HCT116 (cell line): Measurements from ENCODE around the gene ADARB2.

ENCODE experiments used
- EGR1 ChIP-seq: IDR thresholded peaks from 2 replicates; pipeline ENCODE4 v1.6.1; 2012; ENCODE audit warnings: low read depth
- EZH2 ChIP-seq: fragments of 200-600 bp; sonication (generic); IDR thresholded peaks from 2 replicates; pipeline ENCODE4 v1.6.1; 2017; ENCODE audit warnings: antibody characterized with exemption, mixed run types
- EZH2phosphoT487 ChIP-seq: fragments of 200-600 bp; IDR thresholded peaks from 2 replicates; pipeline ENCODE4 v1.6.1; 2018; ENCODE audit warnings: antibody characterized with exemption, borderline replicate concordance
- JUND ChIP-seq: IDR thresholded peaks from 2 replicates; pipeline ENCODE4 v1.6.1; 2012
- POLR2A ChIP-seq: IDR thresholded peaks from 2 replicates; pipeline ENCODE4 v1.7.0; 2011; ENCODE audit warnings: borderline replicate concordance; ENCODE audit not compliant: insufficient read depth, insufficient read length; ENCODE audit errors: extremely low read depth
- POLR2AphosphoS5 ChIP-seq: IDR thresholded peaks from 2 replicates; pipeline ENCODE4 v1.6.1; 2011; ENCODE audit warnings: mild to moderate bottlenecking, low read depth, low read length, moderate library complexity
- YY1 ChIP-seq: IDR thresholded peaks from 2 replicates; pipeline ENCODE4 v1.6.1; 2011; ENCODE audit warnings: low read length, low read depth, moderate library complexity, mild to moderate bottlenecking; ENCODE audit not compliant: insufficient replicate concordance; ENCODE audit errors: extremely low read depth
- ZNF274 ChIP-seq: fragments of 200-500 bp; sonication (Bioruptor generic); IDR thresholded peaks from 2 replicates; pipeline ENCODE4 v1.6.1; 2014; ENCODE audit warnings: mild to moderate bottlenecking, low read depth, low read length, inconsistent platforms
- TF ChIP-seq, protein P1 (sequence below), 3 experiments: fragments of 200-600 bp in 1 of 3; sonication (generic) in 1 of 3; IDR thresholded peaks in 2 of 3; conservative IDR thresholded peaks in 1 of 3; 2 replicates each; pipeline ENCODE4 v1.5.1; 2012 to 2017; ENCODE audit warnings: low read depth in 2 of 3, low read length in 2 of 3, antibody characterized with exemption in 1 of 3, borderline replicate concordance in 1 of 3, control low read depth in 1 of 3, mild to moderate bottlenecking in 1 of 3, mixed read lengths in 1 of 3, mixed run types in 1 of 3, moderate library complexity in 1 of 3; ENCODE audit not compliant: insufficient read depth in 1 of 3
- TF ChIP-seq, protein P2 (sequence below): IDR thresholded peaks from 2 replicates; pipeline ENCODE4 v1.6.1; 2012; ENCODE audit warnings: low read depth
- TF ChIP-seq, protein P3 (sequence below): IDR thresholded peaks from 2 replicates; pipeline ENCODE4 v1.6.1; 2011; ENCODE audit warnings: mild to moderate bottlenecking, low read length, moderate library complexity; ENCODE audit not compliant: insufficient replicate concordance; ENCODE audit errors: extremely low read depth
- TF ChIP-seq, protein P4 (sequence below): IDR thresholded peaks from 2 replicates; pipeline ENCODE4 v1.6.1; 2012

DNA sequence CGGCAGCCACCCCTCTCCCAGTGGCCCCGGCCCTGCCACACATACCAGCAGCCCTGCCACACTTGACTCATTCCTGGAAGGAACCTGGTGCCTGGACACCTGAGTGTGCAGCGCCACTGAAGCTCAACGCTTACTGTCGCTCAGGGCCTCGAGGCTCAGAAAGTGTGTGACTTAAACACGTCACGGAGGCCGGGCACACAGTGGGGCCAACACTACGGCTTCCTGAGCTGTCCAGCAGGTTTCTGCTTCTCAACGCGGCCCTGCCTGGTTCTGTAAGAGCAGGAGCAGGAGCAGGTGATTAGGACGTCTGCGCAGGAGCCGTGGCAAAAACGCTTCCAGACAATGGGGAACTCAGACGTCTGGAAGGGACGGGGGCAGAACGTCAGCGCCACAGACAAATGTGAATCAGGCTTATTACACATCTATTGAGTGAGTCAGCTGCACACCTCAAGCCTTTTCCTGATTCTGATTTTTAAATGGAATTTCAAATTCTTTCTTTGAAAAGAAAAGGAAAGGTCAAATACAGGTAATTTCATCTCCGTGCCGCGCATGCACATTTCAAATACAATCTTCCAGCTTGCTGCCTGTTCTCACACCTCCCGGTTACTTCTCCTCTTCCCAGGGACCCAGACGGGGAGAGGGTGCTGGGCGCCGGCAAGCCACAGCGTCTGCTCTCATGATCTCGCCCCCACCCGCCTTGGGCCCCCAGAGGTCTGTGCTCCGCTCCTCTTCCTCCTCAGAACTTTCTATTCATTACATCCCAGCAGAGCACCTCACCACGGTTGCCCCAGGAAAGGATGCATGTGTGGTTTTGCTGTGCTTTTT is 66.6 kb downstream of the ADARB2 start:
- TF ChIP-seq, protein P1, sequence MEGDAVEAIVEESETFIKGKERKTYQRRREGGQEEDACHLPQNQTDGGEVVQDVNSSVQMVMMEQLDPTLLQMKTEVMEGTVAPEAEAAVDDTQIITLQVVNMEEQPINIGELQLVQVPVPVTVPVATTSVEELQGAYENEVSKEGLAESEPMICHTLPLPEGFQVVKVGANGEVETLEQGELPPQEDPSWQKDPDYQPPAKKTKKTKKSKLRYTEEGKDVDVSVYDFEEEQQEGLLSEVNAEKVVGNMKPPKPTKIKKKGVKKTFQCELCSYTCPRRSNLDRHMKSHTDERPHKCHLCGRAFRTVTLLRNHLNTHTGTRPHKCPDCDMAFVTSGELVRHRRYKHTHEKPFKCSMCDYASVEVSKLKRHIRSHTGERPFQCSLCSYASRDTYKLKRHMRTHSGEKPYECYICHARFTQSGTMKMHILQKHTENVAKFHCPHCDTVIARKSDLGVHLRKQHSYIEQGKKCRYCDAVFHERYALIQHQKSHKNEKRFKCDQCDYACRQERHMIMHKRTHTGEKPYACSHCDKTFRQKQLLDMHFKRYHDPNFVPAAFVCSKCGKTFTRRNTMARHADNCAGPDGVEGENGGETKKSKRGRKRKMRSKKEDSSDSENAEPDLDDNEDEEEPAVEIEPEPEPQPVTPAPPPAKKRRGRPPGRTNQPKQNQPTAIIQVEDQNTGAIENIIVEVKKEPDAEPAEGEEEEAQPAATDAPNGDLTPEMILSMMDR (IDR thresholded peaks at IDR 0.05 in 2 of 3, conservative IDR thresholded peaks at IDR 0.05 in 1 of 3; ENCODE audit: borderline replicate concordance in 1 of 3, insufficient read depth in 1 of 3, low read depth in 2 of 3, low read length in 2 of 3), result no peak
- TF ChIP-seq JUND (no peak), EZH2 (no peak), POLR2AphosphoS5 (no peak), EGR1 (no peak), YY1 (no peak), POLR2A (no peak), EZH2phosphoT487 (no peak), ZNF274 (no peak)
- TF ChIP-seq, protein P2, sequence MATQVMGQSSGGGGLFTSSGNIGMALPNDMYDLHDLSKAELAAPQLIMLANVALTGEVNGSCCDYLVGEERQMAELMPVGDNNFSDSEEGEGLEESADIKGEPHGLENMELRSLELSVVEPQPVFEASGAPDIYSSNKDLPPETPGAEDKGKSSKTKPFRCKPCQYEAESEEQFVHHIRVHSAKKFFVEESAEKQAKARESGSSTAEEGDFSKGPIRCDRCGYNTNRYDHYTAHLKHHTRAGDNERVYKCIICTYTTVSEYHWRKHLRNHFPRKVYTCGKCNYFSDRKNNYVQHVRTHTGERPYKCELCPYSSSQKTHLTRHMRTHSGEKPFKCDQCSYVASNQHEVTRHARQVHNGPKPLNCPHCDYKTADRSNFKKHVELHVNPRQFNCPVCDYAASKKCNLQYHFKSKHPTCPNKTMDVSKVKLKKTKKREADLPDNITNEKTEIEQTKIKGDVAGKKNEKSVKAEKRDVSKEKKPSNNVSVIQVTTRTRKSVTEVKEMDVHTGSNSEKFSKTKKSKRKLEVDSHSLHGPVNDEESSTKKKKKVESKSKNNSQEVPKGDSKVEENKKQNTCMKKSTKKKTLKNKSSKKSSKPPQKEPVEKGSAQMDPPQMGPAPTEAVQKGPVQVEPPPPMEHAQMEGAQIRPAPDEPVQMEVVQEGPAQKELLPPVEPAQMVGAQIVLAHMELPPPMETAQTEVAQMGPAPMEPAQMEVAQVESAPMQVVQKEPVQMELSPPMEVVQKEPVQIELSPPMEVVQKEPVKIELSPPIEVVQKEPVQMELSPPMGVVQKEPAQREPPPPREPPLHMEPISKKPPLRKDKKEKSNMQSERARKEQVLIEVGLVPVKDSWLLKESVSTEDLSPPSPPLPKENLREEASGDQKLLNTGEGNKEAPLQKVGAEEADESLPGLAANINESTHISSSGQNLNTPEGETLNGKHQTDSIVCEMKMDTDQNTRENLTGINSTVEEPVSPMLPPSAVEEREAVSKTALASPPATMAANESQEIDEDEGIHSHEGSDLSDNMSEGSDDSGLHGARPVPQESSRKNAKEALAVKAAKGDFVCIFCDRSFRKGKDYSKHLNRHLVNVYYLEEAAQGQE, result no peak
- TF ChIP-seq, protein P3, sequence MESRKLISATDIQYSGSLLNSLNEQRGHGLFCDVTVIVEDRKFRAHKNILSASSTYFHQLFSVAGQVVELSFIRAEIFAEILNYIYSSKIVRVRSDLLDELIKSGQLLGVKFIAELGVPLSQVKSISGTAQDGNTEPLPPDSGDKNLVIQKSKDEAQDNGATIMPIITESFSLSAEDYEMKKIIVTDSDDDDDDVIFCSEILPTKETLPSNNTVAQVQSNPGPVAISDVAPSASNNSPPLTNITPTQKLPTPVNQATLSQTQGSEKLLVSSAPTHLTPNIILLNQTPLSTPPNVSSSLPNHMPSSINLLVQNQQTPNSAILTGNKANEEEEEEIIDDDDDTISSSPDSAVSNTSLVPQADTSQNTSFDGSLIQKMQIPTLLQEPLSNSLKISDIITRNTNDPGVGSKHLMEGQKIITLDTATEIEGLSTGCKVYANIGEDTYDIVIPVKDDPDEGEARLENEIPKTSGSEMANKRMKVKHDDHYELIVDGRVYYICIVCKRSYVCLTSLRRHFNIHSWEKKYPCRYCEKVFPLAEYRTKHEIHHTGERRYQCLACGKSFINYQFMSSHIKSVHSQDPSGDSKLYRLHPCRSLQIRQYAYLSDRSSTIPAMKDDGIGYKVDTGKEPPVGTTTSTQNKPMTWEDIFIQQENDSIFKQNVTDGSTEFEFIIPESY, result no peak
- TF ChIP-seq, protein P4, sequence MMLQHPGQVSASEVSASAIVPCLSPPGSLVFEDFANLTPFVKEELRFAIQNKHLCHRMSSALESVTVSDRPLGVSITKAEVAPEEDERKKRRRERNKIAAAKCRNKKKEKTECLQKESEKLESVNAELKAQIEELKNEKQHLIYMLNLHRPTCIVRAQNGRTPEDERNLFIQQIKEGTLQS, result no peak
